GM10266 (cell line): ENCODE results near the gene ERICH4.

ENCODE experiments used
- DNase-seq: peaks from one replicate; pipeline ENCODE4 v3.0.0; 2012; ENCODE audit errors: extremely low spot score
- TF ChIP-seq, protein P1 (sequence below): IDR thresholded peaks from 2 replicates; pipeline ENCODE4 v1.5.1; 2012; ENCODE audit warnings: mild to moderate bottlenecking, low read depth; ENCODE audit not compliant: control insufficient read depth, insufficient read depth; ENCODE audit errors: missing control alignments

ERICH4 gene

DNA sequence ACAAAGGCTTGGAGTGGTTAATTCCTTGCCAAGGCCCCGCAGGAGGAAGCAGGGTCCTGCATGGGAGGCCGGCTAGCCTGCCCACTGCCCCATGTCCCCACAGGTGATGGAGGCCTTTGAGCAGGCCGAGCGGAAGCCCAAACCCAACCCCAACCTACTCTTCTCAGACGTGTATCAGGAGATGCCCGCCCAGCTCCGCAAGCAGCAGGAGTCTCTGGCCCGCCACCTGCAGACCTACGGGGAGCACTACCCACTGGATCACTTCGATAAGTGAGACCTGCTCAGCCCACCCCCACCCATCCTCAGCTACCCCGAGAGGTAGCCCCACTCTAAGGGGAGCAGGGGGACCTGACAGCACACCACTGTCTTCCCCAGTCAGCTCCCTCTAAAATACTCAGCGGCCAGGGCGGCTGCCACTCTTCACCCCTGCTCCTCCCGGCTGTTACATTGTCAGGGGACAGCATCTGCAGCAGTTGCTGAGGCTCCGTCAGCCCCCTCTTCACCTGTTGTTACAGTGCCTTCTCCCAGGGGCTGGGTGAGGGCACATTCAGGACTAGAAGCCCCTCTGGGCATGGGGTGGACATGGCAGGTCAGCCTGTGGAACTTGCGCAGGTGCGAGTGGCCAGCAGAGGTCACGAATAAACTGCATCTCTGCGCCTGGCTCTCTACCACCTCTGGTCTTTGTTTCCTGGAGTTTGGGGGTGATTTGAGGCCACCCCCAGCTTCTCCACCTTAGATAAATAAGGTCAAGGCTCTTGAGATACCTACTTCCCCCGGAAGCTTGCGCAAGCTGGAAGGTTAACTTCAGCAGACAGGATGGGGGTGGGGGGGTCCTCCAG lies 18.4 kb upstream of the ERICH4 start:
- no peak for DNase-seq
- TF ChIP-seq, protein P1, sequence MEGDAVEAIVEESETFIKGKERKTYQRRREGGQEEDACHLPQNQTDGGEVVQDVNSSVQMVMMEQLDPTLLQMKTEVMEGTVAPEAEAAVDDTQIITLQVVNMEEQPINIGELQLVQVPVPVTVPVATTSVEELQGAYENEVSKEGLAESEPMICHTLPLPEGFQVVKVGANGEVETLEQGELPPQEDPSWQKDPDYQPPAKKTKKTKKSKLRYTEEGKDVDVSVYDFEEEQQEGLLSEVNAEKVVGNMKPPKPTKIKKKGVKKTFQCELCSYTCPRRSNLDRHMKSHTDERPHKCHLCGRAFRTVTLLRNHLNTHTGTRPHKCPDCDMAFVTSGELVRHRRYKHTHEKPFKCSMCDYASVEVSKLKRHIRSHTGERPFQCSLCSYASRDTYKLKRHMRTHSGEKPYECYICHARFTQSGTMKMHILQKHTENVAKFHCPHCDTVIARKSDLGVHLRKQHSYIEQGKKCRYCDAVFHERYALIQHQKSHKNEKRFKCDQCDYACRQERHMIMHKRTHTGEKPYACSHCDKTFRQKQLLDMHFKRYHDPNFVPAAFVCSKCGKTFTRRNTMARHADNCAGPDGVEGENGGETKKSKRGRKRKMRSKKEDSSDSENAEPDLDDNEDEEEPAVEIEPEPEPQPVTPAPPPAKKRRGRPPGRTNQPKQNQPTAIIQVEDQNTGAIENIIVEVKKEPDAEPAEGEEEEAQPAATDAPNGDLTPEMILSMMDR: no peak

DNA sequence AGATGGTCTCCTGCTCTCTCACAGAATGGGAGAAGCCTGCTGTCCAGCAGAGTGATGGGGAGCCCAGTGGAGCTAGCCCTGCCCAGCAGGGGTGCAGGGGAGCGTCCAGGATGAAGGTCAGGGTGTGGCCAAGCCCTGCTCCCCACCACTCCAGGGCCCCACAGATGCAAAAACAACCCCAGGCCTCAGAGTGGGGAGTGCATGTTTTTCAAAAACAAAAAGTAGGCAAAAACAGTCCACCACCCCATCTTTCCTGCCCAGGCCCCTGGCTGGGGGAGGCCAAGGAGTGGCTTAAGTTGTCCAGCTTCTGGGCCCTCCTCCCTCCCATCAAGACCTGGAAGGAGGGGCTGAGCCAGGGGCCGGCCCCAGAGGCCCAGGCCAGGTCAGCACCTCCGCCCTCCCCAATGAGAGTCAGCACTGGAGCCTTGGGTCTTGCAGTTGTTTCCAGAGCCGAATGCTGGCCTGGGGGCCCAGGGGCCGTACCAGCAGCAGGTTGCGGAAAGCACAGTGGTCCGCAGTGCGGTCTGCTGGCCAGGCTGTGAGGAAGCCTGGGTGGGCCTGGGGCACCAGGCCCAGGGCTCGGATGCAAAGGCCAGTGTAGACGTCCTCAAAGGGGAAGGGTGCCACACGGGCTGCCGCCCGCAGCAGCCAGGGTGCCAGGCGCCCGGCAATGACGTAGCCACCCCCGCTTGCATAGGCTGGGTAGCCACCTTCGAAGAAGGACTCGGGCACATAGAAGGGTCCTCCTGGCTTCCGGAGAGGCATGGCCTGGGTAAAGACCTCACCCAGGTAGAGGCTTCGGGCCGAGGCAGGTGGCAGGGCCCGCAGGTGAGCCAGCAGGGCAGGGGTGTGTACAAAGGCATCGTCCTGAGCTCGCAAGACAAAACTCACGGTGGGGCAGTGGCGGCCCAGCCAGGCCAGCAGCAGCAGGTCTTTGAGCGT lies 17.5 kb upstream of the ERICH4 start:
- DNase-seq: no peak
- TF ChIP-seq, protein P1: no peak

DNA sequence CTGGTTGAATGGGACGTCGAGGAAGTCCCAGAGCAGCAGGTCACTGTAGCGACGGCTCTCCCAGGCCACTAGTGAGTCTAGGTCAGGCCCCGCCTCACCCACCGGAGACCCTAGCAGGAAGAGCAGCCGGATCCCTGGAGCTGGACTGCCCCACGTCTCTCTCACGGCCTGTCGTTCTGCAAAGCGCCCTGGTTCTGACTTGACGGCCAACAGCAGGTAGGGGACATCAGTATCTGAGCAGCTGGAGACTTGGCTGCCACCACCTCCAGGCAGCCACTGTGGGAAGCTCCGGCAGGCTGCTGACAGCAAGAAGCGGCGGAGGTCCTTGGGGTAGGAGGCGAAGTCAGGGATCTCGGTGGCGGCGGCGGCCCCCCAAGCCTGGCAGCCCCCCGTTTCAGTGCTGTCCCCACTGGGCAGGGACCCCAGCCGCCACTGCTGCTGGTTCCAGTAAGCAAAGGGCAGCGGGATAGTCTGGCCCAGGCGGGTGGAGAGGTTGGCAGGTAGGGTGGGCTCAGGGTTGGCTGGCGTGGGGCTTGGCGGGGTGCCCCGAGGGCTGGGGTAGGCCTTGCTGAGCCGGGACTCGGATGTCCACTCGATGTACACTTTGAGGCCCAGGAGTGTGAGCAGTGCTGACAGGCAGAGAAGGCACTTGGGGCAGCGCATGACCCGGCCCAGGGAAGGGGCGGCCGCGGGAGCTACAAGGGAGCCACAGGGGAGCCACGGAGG lies 16.7 kb upstream of the ERICH4 start:
- TF ChIP-seq, protein P1: no peak
- no peak for DNase-seq

DNA sequence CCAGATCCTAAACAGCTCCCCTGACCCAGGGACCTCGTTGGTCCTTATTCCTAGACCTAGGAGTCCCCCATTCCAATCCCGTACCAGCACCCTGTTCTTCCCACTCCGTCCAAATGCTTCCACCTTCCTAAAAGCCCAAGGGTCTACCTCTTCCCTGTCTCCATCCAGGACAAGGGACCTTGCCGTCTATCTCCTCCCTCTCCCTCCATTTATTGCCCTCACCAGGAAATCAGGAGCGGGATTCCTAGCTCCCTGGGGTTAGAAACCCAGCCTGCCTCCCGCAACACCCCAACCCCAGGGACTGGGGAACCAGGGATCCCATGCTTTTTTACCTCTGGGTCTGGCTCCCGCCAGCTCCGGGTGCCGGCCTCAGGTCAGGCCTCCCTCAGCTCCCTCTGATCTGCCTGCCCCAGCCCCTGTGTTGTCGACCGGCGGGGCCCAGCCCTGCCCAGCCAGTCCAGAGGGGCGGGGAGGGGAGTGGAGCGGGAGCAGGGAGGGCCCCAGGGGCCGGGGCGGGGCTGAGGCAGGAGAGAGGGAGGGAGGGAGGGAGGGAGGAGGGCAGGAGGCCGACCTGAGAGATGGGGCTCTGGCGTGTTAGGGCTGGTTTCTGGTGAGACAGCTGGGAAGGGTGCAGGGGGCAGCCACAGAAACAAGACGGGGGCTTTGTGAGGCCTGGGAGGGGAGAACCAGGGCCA lies 15.9 kb upstream of the ERICH4 start, which contains the start of gene B3GNT8:
Gene B3GNT8, minus strand, starts transcription at position 423 of the 695 bp plus-strand sequence. CDS start 596 bp downstream, outside the sequence.
- peak; percentile 69 for DNase-seq

DNA sequence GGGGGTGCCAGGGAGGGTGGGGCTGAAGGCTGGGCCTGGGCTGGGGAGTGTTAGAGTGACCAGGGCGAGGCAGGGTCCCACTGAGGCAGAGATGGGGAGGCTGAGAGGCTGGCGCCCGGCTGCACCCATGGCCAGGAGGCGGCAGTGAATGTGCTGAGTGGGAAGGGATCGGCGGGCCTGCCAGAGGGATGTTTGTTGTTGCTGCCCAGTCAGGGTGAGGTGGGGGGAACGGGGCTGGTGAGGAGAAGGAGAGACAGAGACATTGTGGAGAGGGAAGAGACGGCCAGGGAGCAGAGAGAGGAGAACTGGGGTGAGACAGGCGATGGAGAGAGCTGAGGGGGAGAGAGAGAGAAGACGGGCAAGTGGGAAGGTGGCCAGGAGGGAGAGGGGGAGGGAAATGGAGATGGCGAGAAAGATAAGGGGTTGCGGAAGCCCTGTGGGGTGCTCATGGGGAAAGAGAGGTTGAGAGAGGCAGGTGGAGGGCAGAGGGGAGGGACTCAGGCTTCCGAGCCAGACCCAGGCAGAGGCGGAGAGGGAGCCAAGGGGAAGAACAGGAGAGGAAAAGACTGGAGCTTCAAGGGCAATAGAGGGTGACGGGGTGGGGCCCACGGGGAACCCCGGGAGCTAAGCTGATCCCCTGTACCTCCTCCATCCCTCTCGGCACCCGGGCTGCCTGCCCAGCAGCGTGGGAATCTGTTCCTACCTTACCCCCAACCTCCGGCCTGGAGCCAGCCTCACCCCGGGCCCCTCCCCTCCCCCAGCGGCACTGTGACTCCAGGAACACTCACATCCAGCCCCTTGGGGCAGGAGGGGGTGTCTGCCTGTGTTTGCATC lies 15.1 kb upstream of the ERICH4 start:
- no peak for DNase-seq
- TF ChIP-seq, protein P1: no peak

More for the DNA sequence above, 15.9 kb upstream of the ERICH4 start, which contains the start of gene B3GNT8:
- TF ChIP-seq, protein P1: no peak

DNA sequence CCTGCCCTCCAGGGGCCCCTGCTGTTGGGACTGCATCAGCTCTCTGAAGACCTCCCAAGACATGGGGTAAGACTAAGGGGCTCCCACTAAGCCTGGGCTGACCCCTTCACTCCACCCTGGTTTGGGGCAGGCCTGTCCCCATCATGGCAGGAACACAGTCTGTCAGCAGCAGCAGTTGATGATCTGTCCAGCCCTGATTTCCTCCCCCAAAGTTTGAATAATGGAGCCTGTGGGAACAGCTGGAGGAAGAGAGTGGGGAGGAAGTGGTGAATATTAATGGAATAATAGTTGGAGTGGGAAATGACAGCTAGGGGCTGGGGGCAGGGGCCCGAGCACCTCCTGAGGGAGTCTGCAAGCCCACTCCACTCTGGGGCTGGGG lies 14.5 kb upstream of the ERICH4 start:
- TF ChIP-seq, protein P1: no peak

More for the DNA sequence above, 14.5 kb upstream of the ERICH4 start:
- no peak for DNase-seq
